ENCODE data around the gene DCAF12.
"Not testable (repeated sequence)": the region's sequence is repeated elsewhere in the genome, so short reads cannot be mapped to it uniquely, and the experiment has no call there.

DNA sequence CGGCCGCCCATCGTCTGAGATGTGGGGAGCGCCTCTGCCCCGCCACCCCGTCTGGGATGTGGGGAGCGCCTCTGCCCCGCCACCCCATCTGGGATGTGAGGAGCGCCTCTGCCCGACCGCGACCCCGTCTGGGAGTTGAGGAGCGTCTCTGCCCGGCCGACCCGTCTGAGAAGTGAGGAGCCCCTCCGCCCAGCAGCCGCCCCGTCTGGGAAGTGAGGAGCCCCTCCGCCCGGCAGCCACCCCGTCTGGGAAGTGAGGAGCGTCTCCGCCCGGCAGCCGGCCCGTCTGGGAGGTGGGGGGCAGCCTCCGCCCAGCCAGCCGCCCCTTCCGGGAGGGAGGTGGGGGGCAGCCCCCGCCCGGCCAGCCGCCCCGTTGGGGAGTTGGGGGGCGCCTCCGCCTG, 87.6 kb downstream of the DCAF12 start:
- TF ChIP-seq, protein P1, sequence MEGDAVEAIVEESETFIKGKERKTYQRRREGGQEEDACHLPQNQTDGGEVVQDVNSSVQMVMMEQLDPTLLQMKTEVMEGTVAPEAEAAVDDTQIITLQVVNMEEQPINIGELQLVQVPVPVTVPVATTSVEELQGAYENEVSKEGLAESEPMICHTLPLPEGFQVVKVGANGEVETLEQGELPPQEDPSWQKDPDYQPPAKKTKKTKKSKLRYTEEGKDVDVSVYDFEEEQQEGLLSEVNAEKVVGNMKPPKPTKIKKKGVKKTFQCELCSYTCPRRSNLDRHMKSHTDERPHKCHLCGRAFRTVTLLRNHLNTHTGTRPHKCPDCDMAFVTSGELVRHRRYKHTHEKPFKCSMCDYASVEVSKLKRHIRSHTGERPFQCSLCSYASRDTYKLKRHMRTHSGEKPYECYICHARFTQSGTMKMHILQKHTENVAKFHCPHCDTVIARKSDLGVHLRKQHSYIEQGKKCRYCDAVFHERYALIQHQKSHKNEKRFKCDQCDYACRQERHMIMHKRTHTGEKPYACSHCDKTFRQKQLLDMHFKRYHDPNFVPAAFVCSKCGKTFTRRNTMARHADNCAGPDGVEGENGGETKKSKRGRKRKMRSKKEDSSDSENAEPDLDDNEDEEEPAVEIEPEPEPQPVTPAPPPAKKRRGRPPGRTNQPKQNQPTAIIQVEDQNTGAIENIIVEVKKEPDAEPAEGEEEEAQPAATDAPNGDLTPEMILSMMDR (IDR thresholded peaks at IDR 0.05): not testable (repeated sequence)
- not testable (repeated sequence) for TF ChIP-seq ZFX (IDR thresholded peaks at IDR 0.05; ENCODE audit: borderline replicate concordance)
